Mucosa of descending colon (tissue), 3 donors: ENCODE results near the gene PTPRN2. TPM values are rescaled to one million over a fixed set of nuclear protein-coding genes. Genes with fewer than 3 reads are reported as not detected.

Experiments used
- ATAC-seq: fragments of 200-7000 bp; cut with Tn5 transposase; one replicate; pipeline ENCODE4 v1.9.1; 2020; ENCODE audit warnings: mild to moderate bottlenecking, moderate library complexity
- DNase-seq, 3 donors: peaks; one replicate each; pipeline ENCODE4 v3.0.0-alpha.2; 2020
- H3K36me3 ChIP-seq: fragments of 200-600 bp; one replicate; pipeline ENCODE4 v1.8.0; 2021; ENCODE audit warnings: low read depth, mild to moderate bottlenecking
- H3K4me1 ChIP-seq: fragments of 200-600 bp; one replicate; pipeline ENCODE4 v1.8.0; 2021; ENCODE audit warnings: low read depth, mild to moderate bottlenecking
- H3K4me3 ChIP-seq: fragments of 200-600 bp; one replicate; pipeline ENCODE4 v1.8.0; 2021; ENCODE audit warnings: mild to moderate bottlenecking
- H3K9me3 ChIP-seq: fragments of 200-600 bp; one replicate; pipeline ENCODE4 v1.8.0; 2021; ENCODE audit warnings: mild to moderate bottlenecking
- intact Hi-C, 2 donors: fragments of 100-400 bp; cut with DNase I in 1 of 2; cut with micrococcal nuclease in 1 of 2; formaldehyde crosslinking; loops; one replicate each; pipeline versions ENCODE4 v1.11.0 to v1.11.1; 2022; cut with DNase I, micrococcal nuclease
- total RNA-seq, 3 donors: library from RNA; stranded (reverse); fragmentation: NEBNext Ultra II Directional in 2 of 3; extraction: Animal tissue kit (Norgen Biotek cat#: 25700) in 2 of 3; gene quantifications; one replicate each; pipeline versions ENCODE4 v1.2.1 to v1.2.4, GENCODE V29; 2021 to 2023
- TF ChIP-seq, protein P1 (sequence below): fragments of 200-600 bp; IDR thresholded peaks from one replicate; pipeline ENCODE4 v1.8.0; 2022; ENCODE audit warnings: antibody characterized with exemption, mild to moderate bottlenecking
- donor health status: DM: no; HTN: no; CAD: no; lungs with moderate emphysema.
- donor health status: DM: no; HTN: no; CAD: no.
- donor health status: DM: no; HTN: yes; CAD: no.

The PTPRN2 gene
- total RNA-seq, 3 donors from 2014 or later, result 12.5 to 28.0 (median 26.2) TPM

GRCh38 chr7:157603716-157604115 is 983.9 kb downstream of the PTPRN2 start:
- ATAC-seq (no peak), DNase-seq (peak in 1 of 3 donors; percentile 40)
- Histone ChIP-seq H3K4me1 (no peaks in the 10 kb centered on the region), H3K4me3 (no peak overlapping the region), H3K36me3 (no peaks in the 10 kb centered on the region), H3K9me3 (no peaks in the 10 kb centered on the region)
- TF ChIP-seq, protein P1, sequence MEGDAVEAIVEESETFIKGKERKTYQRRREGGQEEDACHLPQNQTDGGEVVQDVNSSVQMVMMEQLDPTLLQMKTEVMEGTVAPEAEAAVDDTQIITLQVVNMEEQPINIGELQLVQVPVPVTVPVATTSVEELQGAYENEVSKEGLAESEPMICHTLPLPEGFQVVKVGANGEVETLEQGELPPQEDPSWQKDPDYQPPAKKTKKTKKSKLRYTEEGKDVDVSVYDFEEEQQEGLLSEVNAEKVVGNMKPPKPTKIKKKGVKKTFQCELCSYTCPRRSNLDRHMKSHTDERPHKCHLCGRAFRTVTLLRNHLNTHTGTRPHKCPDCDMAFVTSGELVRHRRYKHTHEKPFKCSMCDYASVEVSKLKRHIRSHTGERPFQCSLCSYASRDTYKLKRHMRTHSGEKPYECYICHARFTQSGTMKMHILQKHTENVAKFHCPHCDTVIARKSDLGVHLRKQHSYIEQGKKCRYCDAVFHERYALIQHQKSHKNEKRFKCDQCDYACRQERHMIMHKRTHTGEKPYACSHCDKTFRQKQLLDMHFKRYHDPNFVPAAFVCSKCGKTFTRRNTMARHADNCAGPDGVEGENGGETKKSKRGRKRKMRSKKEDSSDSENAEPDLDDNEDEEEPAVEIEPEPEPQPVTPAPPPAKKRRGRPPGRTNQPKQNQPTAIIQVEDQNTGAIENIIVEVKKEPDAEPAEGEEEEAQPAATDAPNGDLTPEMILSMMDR, result no peak
- intact Hi-C loops, result no loop called here

- no peak overlapping the region for H3K4me3 ChIP-seq
- H3K9me3 ChIP-seq, result no peaks in the 10 kb centered on the region
- intact Hi-C loops, result no loop called here
- ATAC-seq (no peak), DNase-seq (peak in 1 of 3 donors; percentile 15)
- TF ChIP-seq, protein P1, result no peak
- no peaks in the 10 kb centered on the region for H3K4me1 ChIP-seq
- H3K36me3 ChIP-seq, result no peaks in the 10 kb centered on the region
Measured at GRCh38 chr7:157603005-157603404, 984.6 kb downstream of the PTPRN2 start.

GRCh38 chr7:157602581-157602980 is 985.0 kb downstream of the PTPRN2 start:
- H3K4me3 ChIP-seq, result no peak overlapping the region

DNA sequence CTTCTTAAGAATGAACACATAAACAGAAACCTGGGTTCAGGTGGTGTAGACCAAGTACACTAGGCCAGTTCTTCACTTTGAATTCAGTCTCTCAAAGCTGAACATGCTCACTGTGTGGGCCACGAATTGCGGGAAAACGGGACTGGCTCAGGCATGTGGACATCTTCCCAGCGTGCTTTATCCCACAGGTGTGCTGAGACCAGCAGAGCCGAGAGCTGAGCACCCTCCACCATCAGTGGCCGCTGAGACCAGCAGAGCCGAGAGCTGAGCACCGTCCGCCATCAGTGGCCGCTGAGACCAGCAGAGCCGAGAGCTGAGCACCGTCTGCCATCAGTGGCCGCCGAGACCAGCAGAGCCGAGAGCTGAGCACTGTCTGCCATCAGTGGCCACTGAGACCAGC is 985.5 kb downstream of the PTPRN2 start:
- TF ChIP-seq, protein P1, result no peak
- DNase-seq, result peak in 1 of 3 donors; percentile 22
- Histone ChIP-seq H3K4me1 (no peaks in the 10 kb centered on the region), H3K4me3 (no peak overlapping the region), H3K9me3 (no peaks in the 10 kb centered on the region), H3K36me3 (no peaks in the 10 kb centered on the region)
- intact Hi-C loops, result no loop called here
- no peak for ATAC-seq

More at GRCh38 chr7:157602581-157602980, 985.0 kb downstream of the PTPRN2 start:
- no peaks in the 10 kb centered on the region for H3K36me3 ChIP-seq
- no peak for ATAC-seq
- intact Hi-C loops, result no loop called here
- H3K4me1 ChIP-seq, result no peaks in the 10 kb centered on the region
- peak in 1 of 3 donors; percentile 10 for DNase-seq
- H3K9me3 ChIP-seq, result no peaks in the 10 kb centered on the region
- TF ChIP-seq, protein P1, result no peak

DNA sequence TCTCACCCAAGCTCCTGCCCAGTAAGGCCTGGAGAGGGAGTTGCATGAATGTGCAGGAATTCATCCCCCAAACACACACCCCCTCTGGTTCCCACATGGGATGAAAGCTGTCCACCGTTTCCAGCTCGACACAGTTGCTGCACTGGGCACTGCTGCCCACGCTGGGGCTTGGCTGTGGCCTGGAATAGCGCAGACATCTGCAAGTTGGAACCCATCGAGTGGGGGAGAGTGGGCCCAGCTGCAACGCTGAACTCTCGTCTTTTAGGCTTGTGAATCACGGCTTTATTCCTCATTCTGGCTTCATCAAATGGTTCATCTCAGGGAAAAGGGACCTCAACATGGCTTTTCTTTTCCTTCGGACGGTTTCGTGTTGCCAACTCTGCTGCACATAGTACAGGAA is 986.1 kb downstream of the PTPRN2 start:
- no peak overlapping the region for H3K4me3 ChIP-seq
- ATAC-seq (no peak), DNase-seq (peak in 1 of 3 donors; percentile 22)
- TF ChIP-seq, protein P1, result no peak
- H3K4me1 ChIP-seq, result no peaks in the 10 kb centered on the region
- H3K9me3 ChIP-seq, result no peaks in the 10 kb centered on the region
- no peaks in the 10 kb centered on the region for H3K36me3 ChIP-seq
- intact Hi-C loops, result no loop called here

DNA sequence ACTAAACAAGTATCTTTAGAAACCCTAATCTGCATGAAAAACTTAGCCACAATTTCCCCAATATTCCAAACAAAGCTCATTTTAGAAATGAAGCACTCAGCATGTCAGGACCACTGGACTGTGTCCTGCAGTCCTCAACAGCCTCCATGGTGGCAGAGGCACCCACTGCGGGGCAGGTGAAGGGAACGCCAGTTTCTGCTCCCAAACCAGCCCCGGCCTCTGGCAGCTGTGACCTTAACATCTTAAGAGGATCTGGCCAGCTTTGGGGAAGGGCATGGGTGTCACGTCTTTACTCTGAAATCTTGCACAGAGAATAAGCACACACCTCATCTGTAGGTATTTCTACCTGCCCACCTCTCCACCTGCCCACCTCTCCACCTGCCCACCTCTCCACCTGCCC is 988.1 kb downstream of the PTPRN2 start:
- intact Hi-C loops, result no loop called here
- H3K4me3 ChIP-seq, result no peak overlapping the region
- no peak for ATAC-seq
- H3K4me1 ChIP-seq, result no peaks in the 10 kb centered on the region
- no peaks in the 10 kb centered on the region for H3K36me3 ChIP-seq
- H3K9me3 ChIP-seq, result no peaks in the 10 kb centered on the region
- TF ChIP-seq, protein P1, result no peak
- no peak for DNase-seq
